GM12873 (cell line): Measurements from ENCODE around the gene RPRD1B.

ENCODE experiments used
- CTCF ChIP-seq: IDR thresholded peaks from 2 replicates; pipeline ENCODE4 v1.5.1; 2012; ENCODE audit warnings: low read depth, mild to moderate bottlenecking, moderate library complexity, low read length, control low read depth; ENCODE audit not compliant: insufficient read depth; ENCODE audit errors: missing control alignments

The RPRD1B gene, protein sequence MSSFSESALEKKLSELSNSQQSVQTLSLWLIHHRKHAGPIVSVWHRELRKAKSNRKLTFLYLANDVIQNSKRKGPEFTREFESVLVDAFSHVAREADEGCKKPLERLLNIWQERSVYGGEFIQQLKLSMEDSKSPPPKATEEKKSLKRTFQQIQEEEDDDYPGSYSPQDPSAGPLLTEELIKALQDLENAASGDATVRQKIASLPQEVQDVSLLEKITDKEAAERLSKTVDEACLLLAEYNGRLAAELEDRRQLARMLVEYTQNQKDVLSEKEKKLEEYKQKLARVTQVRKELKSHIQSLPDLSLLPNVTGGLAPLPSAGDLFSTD

GRCh38 chr20:38033330-38034107 lies at the start of gene RPRD1B, which contains the start of gene TTI1:
Gene RPRD1B (plus strand): TSS chr20:38033746. CDS start chr20:38033948, 202 bp downstream.
Gene TTI1 (minus strand): TSS chr20:38033456. CDS start chr20:38013816, 19,640 bp downstream.
- TF ChIP-seq CTCF = peak; percentile 3

DNA sequence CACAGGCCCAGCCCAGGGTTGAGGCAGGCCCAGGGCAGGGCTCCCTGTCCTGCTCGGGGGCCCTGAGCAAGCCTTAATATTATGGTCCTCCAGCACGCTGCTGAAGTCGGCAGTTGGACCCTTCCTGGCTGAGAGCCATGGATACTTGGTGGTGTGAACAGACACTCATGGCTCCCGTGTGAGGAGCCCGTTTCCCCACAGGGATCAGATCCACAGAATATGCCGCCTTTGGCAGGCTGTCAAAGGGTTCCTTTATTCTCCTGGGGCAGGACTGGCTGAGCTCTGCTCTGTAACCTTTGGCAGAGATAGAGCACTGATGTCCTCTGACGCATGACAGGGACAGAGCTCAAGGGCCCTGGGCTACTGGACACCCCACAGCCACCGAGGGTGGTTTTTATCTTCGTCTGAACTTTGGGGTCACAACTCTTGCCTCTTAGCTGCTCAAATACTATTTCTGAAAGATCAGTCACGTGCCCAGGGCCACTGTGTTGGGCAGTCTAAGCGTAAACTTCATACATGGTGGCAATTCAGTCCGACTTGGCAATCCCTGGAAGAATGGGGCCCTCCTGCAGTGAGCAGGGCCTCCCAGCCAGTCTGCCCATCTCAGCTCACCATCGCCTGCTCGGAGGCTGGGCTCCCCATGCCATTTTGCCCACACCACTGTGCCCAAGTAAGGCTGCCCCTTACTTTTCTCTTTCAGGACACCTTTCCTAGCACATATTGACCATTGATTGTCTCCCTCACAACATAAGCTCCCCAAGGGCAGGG lies 49.3 kb upstream of the RPRD1B start:
- TF ChIP-seq CTCF = no peak

DNA sequence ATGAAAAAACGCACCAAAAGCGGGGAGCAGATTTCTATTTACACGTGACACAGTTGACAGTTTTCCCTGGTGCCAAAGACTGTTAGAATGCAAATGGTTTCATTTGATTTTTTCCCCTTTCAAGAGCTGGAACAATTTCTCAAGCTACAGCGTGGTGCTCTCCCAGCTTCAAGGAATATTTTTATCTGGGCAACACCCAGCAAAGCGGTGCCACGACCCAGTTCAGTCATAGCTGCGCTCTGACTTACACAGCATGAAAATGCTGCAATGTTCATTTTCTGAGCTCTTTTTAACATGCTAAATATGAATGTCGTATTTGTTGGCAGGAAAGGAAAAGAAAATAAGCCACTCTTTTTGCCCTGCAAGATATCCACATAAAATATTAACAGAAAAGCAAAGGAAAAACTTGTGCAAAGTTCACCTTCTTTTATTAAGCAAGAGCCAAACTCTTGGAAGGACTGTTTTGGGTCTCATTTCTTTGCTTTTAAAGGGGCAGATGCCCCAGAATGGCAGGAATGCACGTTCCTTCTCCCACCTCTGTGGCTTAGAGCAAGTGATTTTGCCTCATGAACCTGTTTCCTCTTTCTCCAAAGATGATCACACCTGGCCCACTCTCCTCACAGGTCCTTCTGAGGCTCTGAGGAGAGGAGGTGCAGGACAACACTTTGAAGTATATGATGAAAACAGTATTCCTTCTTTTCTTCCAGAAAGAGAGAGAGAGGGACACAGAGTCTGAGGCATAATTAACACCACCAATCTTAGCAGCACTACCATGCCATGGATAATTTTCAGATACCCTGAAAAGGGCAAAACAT lies 47.3 kb upstream of the RPRD1B start:
- no peak for TF ChIP-seq CTCF

DNA sequence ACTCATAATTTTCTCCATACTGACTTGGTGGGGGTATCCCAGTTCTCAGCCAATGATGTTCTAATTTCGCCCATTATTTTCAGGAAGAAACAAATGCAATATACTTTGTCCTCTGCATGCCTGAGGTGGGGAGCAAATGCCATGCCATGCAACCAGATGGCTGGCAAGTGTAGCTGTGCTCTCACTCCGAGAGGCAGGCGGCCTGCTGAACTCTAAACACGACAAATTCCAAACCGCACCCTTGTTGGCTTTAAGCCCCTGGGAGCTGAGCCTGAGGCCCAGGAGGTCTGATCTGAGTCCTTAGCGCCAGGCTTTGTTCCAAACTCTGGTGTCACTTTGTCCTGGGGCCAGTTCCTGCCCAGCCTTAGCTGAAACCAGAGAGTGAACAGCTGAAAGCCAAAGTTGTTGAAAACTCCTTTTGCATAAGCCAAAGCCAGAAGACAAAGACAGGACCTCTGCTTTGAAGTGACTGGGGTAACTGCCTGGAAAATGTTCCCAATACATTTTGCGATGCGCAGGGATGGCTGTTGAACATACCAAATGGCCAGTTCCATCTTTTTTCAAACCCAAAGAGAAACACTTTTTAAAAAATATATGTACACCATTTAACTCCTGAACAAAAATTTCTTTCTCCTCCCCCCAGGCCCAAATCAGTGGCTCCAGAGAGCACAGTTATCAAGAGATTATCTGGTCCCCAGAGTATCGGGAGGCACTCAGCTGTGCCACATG lies 46.5 kb upstream of the RPRD1B start:
- no peak for TF ChIP-seq CTCF

DNA sequence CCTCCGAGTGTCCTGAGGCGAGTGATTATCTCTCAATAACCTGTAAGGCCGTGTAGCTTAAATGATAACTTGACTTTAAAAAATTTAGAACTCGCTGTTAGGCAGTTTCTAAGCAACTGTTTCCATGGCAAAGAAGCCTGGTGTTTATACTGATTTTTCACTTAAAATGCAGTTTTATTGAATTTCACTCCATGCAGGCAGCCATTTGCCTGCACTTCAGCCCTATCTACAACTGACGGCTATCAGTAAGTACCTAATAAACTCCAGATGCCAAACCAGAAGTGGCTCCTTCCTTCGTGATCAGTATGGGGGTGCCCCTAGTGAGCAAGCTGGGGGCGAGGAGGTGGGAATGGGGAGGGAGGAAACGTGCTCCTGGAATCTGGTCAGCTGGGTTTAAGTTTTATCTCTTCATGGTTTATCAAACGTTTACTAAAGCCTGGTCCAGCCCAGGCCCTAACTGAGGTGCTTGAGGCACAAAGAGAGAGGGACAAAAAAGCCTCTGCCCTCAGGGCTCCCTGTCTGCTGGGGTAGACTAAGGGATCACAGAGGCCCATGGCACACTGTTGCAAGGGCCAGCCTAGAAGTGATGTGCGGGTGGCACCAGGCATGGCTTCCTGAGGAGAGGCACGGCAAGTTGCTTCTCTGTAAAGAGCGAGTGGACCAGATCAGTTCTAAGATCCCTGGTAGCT lies 45.8 kb upstream of the RPRD1B start:
- no peak for TF ChIP-seq CTCF

- TF ChIP-seq CTCF = no peak
These were observed 45.1 kb upstream of the RPRD1B start for GRCh38 chr20:37988306-37988954.
